ENCODE data around the gene PRKAR2B.

DNA sequence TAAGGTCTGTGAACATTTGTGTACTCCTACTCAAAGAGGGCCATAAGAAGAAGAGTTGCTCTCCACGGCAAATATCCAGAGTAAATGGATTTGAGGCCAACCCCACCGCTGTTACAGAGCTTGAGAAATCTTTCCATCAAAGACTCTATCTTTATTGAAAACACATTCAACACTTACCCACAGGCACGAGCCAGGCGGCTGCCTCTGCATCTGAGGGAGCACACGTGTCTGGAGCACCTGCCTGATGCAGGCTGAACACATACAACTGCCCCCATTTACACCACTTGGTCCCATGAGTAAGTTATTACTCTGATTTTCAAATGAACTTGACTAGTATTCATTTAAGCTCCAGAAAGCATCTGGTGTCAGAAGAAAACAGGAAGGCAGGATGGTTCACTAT is 163.0 kb downstream of the PRKAR2B start:
- TF ChIP-seq, protein P1, sequence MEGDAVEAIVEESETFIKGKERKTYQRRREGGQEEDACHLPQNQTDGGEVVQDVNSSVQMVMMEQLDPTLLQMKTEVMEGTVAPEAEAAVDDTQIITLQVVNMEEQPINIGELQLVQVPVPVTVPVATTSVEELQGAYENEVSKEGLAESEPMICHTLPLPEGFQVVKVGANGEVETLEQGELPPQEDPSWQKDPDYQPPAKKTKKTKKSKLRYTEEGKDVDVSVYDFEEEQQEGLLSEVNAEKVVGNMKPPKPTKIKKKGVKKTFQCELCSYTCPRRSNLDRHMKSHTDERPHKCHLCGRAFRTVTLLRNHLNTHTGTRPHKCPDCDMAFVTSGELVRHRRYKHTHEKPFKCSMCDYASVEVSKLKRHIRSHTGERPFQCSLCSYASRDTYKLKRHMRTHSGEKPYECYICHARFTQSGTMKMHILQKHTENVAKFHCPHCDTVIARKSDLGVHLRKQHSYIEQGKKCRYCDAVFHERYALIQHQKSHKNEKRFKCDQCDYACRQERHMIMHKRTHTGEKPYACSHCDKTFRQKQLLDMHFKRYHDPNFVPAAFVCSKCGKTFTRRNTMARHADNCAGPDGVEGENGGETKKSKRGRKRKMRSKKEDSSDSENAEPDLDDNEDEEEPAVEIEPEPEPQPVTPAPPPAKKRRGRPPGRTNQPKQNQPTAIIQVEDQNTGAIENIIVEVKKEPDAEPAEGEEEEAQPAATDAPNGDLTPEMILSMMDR (IDR thresholded peaks at IDR 0.05) = no peak
- no peak for TF ChIP-seq POLR2A (IDR thresholded peaks at IDR 0.05)

All from Peyer's patch (tissue), 4 donors.